G401 (cell line): ENCODE measurements around the gene PIK3IP1. TPM values are rescaled to one million over a fixed set of nuclear protein-coding genes. Genes with fewer than 3 reads are reported as not detected.
A peak's percentile ranks its signal among the peaks of the same experiment; 100 is the strongest.

Source experiments
- DNase-seq: peaks from one replicate; pipeline ENCODE4 v3.0.0-alpha.2; 2015; ENCODE audit warnings: low spot score
- in situ Hi-C: cut with HindIII; loops from 2 replicates; pipeline ENCODE4 v1.10.0; 2016; ENCODE audit warnings: low sequenced_read_pairs, mixed read lengths
- total RNA-seq: library from RNA; depleted of rRNA; stranded (reverse); fragments of >200 nt; shearing (Covaris generic); gene quantifications from 2 replicates; pipeline ENCODE4 v1.2.3, GENCODE V29; 2014

The PIK3IP1 gene
- total RNA-seq, 1 experiment from 2014 or later = 9.3 TPM

DNA sequence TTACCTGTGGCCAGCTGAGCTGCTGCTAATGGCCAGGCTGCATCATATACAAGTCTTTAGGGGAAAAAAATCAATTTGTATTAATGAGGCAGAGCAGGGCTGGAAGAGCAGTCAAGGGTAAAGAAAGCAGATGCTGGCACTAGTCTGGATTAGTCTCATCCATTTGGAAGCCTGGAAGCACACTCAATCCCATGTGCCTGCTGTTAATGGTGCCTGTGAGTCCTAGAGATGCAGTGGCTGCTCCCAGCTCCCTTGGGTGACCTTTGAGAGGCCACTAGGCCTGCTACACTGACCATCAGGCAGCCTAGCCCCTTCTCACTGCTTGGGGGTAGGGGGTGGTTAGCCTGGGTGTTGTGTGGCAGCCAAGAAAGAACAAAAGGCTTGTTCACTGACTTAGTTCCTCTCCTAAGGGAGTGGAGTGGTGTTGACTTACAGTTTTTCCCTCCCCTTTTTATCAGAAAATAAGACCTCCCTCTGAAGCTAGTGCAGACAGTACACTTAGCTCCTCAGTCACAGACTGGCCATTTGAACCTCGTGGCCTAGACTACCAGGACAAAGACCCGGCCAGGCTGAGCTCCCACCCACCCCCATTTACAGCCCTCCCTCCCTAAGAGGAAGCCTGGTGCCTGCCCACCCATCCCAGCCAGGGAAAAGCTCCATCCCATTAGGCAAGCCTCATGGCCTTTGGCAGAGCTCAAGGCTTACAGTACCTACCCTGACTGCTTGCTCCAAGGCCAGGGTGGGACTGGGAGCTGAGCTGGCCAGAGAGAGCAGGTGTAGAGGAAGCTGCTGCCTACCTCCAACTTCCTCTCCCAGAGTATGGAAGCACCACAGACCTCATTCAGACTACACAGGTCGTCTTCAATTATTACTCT lies 7.8 kb downstream of the PIK3IP1 start:
- in situ Hi-C loops = no loop called here
- no peak for DNase-seq

DNA sequence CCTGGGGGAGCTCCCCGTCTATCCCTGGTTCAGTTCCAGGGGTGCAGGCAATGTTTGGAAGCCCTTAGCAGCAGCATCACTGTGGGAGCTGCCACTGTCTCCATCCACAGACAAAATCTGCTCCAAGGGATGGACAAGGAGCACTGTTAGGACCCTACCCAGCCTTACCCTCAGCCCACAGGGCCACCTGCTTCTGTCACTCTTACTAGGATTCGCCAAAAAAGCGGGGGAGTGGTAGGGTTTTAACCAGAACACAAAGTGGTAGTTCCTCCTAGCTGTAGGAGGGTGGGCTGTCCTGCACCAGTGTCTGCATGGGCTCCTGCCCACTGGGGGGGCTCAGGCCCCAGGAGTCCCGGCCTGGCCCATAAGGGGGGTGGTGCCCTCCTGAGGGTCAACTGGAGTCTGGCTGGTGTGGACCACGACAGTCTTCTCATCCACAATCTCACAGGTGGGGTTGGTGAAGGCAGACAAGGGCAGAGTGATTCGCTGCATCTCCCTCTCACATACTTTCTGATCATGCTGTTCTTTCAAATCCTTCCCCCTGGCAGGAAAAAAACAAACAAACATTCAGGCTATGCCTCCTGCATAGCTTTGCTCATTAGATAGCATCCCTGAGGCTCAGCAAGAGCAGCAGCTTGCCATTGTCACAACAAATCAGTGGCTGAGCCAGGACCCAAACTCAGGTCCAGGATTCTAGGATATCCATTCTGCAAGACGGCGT lies 9.4 kb downstream of the PIK3IP1 start:
- in situ Hi-C loops = no loop called here

DNA sequence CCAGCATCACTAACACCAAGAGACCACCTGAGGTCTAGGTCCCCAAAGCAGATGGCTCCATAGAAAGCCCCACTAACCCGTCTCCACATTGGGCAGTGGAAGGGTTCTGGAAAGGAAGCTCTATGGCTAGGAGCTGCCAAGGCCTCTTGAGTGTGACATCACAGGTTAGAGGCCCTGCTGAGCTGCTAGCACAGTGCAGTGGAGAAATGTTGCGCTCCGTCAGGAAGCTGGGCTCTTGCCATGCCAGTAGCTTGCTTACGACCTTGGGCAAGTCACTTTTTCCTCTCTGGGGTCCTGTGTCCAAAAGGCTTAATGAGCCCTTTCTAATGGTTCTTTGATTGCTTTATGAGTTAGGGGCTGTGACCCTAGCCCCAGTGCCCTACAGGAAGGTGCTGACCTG lies 10.6 kb downstream of the PIK3IP1 start:
- in situ Hi-C loops = no loop called here
- DNase-seq = peak; percentile 43

More for the DNA sequence above, 9.4 kb downstream of the PIK3IP1 start:
- no peak for DNase-seq

DNA sequence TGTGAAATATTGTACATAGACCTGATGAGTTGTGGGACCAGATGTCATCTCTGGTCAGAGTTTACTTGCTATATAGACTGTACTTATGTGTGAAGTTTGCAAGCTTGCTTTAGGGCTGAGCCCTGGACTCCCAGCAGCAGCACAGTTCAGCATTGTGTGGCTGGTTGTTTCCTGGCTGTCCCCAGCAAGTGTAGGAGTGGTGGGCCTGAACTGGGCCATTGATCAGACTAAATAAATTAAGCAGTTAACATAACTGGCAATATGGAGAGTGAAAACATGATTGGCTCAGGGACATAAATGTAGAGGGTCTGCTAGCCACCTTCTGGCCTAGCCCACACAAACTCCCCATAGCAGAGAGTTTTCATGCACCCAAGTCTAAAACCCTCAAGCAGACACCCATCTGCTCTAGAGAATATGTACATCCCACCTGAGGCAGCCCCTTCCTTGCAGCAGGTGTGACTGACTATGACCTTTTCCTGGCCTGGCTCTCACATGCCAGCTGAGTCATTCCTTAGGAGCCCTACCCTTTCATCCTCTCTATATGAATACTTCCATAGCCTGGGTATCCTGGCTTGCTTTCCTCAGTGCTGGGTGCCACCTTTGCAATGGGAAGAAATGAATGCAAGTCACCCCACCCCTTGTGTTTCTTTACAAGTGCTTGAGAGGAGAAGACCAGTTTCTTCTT lies 12.3 kb downstream of the PIK3IP1 start:
- in situ Hi-C loops = no loop called here
- DNase-seq = no peak

DNA sequence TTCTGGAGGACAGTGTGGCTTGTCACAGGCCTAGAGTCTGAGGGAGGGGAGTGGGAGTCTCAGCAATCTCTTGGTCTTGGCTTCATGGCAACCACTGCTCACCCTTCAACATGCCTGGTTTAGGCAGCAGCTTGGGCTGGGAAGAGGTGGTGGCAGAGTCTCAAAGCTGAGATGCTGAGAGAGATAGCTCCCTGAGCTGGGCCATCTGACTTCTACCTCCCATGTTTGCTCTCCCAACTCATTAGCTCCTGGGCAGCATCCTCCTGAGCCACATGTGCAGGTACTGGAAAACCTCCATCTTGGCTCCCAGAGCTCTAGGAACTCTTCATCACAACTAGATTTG lies 13.0 kb downstream of the PIK3IP1 start:
- in situ Hi-C loops = no loop called here
- no peak for DNase-seq

DNA sequence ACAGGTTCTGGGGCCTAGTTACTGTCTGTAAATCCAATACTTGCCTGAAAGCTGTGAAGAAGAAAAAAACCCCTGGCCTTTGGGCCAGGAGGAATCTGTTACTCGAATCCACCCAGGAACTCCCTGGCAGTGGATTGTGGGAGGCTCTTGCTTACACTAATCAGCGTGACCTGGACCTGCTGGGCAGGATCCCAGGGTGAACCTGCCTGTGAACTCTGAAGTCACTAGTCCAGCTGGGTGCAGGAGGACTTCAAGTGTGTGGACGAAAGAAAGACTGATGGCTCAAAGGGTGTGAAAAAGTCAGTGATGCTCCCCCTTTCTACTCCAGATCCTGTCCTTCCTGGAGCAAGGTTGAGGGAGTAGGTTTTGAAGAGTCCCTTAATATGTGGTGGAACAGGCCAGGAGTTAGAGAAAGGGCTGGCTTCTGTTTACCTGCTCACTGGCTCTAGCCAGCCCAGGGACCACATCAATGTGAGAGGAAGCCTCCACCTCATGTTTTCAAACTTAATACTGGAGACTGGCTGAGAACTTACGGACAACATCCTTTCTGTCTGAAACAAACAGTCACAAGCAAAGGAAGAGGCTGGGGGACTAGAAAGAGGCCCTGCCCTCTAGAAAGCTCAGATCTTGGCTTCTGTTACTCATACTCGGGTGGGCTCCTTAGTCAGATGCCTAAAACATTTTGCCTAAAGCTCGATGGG lies 13.5 kb downstream of the PIK3IP1 start:
- DNase-seq = no peak
- in situ Hi-C loops = no loop called here

DNA sequence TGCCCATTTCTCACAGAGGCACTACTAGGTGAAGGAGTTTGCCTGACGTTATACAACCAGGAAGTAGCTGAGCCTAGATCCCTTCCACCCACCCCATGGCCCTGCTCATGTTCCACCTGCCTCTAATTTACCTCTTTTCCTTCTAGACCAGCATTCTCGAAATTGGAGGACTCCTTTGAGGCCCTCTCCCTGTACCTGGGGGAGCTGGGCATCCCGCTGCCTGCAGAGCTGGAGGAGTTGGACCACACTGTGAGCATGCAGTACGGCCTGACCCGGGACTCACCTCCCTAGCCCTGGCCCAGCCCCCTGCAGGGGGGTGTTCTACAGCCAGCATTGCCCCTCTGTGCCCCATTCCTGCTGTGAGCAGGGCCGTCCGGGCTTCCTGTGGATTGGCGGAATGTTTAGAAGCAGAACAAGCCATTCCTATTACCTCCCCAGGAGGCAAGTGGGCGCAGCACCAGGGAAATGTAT lies 14.1 kb downstream of the PIK3IP1 start:
- in situ Hi-C loops = no loop called here

DNA sequence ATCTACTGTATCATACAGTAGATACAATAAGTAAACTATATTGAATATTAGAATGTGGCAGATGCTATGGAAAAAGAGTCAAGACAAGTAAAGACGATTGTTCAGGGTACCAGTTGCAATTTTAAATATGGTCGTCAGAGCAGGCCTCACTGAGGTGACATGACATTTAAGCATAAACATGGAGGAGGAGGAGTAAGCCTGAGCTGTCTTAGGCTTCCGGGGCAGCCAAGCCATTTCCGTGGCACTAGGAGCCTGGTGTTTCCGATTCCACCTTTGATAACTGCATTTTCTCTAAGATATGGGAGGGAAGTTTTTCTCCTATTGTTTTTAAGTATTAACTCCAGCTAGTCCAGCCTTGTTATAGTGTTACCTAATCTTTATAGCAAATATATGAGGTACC lies 14.5 kb downstream of the PIK3IP1 start:
- DNase-seq = no peak
- in situ Hi-C loops = no loop called here

More for the DNA sequence above, 14.1 kb downstream of the PIK3IP1 start:
- DNase-seq = no peak

DNA sequence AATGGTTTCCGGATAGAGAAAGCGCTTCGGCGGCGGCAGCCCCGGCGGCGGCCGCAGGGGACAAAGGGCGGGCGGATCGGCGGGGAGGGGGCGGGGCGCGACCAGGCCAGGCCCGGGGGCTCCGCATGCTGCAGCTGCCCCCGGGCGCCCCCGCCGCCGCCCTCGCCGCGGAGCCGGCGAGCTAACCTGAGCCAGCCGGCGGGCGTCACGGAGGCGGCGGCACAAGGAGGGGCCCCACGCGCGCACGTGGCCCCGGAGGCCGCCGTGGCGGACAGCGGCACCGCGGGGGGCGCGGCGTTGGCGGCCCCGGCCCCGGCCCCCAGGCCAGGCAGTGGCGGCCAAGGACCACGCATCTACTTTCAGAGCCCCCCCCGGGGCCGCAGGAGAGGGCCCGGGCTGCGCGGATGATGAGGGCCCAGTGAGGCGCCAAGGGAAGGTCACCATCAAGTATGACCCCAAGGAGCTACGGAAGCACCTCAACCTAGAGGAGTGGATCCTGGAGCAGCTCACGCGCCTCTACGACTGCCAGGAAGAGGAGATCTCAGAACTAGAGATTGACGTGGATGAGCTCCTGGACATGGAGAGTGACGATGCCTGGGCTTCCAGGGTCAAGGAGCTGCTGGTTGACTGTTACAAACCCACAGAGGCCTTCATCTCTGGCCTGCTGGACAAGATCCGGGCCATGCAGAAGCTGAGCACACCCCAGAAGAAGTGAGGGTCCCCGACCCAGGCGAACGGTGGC lies 15.7 kb downstream of the PIK3IP1 start:
- DNase-seq = no peak
- in situ Hi-C loops = no loop called here

DNA sequence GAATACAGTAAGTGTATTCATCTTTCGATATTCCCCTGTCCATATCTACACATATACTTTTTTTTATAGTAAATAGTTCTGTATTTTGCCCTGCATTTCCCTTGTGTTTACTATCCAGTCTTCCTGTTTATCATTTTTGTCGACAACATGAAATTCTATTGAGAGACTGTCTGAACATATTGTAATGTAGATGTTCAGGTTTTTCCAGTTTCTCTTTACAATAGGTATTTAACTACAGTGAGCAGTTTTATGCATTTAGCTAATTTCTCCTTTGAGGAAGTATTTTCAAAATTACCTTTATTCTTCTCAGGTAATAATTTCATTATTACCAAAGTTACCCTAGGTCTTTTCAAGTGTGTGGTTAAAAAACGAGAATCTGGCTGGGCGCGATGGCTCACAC lies 16.7 kb downstream of the PIK3IP1 start:
- in situ Hi-C loops = no loop called here
- DNase-seq = no peak

DNA sequence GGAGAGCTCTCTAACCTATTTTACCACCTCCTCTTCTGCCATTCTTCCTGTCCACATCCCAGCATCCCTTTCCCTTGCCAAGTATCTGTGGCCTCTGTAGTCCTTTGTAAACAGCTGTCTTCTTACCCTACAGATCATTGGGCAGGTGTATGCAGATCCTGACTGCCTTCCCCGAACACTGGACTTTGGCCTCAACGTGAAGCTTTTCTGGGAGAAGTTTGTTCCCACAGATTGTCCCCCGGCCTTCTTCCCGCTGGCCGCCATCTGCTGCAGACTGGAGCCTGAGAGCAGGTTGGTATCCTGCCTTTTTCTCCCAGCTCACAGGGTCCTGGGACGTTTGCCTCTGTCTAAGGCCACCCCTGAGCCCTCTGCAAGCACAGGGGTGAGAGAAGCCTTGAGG lies 17.3 kb downstream of the PIK3IP1 start:
- DNase-seq = peak; percentile 34
- in situ Hi-C loops = no loop called here

DNA sequence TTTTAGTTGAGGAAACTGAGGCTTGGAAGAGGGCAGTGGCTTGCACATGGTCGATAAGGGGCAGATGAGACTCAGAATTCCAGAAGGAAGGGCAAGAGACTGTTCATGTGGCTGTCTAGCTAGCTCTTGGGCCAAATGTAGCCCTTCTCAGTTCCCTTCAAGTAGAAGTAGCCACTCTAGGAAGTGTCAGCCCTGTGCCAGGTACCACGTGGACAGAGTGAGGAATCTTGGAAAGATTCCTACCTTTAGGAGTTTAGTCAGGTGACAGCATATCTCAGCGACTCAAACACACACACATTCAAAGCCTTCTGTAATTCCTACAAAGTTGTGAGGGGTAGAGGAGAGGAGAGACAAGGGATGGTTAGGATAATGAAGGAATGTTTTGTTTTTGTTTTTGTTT lies 18.3 kb downstream of the PIK3IP1 start:
- no peak for DNase-seq
- in situ Hi-C loops = no loop called here

DNA sequence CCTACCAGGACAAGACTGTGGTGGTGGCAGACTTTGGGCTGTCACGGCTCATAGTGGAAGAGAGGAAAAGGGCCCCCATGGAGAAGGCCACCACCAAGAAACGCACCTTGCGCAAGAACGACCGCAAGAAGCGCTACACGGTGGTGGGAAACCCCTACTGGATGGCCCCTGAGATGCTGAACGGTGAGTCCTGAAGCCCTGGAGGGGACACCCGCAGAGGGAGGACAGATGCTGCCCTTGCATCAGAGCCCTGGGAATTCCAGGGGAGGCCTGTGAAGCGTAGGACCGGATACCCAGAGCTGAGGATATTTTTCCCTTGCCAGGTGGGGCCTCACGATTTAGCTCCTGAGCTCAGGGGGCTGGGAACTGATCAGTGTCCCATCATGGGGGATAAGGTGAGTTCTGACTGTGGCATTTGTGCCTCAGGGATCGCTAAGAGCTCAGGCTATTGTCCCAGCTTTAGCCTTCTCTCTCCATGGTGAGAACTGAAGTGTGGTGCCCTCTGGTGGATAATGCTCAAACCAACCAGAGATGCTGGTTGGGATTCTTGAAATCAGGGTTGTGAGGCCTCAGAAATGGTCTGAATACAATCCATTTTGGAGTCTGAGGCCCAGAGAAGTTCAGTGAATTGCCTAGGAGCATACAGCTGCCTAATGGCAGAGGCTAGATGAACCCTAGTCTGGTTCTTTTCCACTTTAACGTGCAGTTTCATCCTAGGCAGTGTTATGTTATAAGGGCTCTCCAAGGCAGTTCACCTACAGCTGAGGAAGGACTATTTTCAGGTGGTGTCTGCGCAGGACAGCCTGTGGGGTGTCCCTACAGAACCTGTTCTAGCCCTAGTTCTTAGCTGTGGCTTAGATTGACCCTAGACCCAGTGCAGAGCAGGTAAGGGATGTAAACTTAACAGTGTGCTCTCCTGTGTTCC lies 19.5 kb downstream of the PIK3IP1 start:
- DNase-seq = peak; percentile 82
- in situ Hi-C loops = no loop called here

DNA sequence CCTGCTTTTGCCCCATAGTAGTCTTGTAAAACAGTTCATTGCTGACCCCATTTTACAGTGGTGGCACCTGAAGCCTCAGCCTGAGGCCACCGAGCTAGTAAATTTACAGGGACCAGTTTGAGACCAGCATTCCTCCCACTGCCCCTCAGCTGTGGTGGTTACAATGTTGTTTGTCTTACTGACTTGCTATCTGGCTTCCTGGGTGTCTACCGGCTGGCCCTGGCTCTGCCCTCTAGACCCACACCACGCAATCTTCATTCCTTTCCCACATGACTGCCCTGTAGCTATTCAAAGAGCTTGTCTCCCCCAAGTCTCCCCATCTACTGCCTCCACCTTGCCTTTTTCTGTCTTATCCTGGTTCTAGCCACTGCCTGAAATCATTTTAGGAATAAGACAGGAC lies 20.8 kb downstream of the PIK3IP1 start:
- no peak for DNase-seq
- in situ Hi-C loops = no loop called here

DNA sequence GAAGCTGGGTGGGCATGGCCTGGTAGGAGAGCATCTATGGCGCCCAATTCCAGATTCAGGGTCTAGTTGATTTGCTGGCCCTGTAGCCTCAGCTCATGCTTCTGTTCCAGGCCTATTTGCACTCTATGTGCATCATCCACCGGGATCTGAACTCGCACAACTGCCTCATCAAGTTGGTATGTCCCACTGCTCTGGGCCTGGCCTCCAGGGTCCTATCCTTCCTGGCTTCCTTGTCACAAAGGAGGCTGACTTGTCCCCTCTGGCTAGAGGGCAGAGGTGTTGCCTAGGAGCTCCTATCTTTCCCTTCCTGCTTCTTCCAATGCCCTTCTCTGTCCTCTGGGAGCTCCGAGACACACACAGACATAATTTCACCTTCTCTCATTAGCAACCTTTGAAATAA lies 21.3 kb downstream of the PIK3IP1 start:
- no peak for DNase-seq

DNA sequence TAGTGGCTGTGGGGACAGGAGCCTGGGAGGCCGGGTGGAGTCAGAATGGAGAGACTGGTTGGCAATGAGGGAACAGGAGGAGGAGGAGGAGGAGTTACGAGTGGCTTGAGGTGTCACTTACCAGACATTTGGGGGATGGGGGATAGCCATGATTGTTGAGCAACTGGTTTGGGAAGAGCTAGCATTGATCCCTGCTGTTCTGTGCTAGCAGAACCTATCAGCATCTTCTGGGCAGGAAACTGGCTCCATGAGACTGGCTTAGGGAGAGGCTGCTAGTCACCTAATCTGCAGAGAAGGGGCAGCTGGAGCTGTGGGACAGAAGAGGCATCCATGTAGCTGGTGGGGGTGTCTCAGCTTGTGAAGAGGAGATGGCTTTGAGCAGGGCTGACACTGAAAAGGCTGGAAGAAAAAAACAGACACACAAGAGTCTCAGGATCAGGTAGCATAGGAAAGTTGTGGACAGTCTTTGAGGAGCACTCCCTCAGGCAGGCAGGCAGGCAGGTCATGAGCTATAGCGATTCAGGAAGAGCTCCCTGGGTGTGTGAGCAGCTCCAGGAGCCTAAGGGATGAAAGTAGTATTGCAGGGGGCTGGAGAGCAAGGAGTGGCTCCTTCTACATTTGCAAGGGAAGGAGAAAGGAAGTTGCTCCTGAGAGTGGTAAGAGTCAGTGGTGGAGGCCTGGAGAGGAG lies 22.3 kb downstream of the PIK3IP1 start:
- no peak for DNase-seq
- in situ Hi-C loops = no loop called here

More for the DNA sequence above, 21.3 kb downstream of the PIK3IP1 start:
- in situ Hi-C loops = no loop called here

DNA sequence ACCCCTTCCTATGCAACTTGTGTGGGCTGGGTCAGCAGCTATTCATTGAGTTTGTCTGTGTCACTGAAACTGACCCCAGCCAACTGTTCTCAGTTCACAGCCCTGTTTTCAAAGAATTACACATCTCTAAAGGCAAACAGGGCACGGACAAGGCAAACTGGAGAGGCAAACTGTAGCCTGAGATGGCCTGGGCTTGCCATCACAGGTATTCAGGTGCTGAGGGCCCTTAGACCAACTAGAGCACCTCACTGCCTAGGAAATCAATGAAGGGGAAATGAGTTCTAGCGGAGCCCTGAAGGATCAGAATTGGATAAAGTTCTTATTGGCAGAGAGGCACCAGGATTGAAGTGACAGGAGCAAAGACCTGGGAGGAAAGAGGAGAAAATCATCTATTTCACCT lies 24.0 kb downstream of the PIK3IP1 start:
- in situ Hi-C loops = no loop called here

More for the DNA sequence above, 24.0 kb downstream of the PIK3IP1 start:
- no peak for DNase-seq
